ENCODE results near the gene LYRM9. TPM values are rescaled to one million over a fixed set of nuclear protein-coding genes. Genes with fewer than 3 reads are reported as not detected.

LYRM9 gene
- total and polyA plus RNA-seq, 10 of the 15 experiments (the other 5 are each of a cell fraction or from before 2014, with no cell fraction given), result 1.8 to 8.3 (median 4.6) TPM

DNA sequence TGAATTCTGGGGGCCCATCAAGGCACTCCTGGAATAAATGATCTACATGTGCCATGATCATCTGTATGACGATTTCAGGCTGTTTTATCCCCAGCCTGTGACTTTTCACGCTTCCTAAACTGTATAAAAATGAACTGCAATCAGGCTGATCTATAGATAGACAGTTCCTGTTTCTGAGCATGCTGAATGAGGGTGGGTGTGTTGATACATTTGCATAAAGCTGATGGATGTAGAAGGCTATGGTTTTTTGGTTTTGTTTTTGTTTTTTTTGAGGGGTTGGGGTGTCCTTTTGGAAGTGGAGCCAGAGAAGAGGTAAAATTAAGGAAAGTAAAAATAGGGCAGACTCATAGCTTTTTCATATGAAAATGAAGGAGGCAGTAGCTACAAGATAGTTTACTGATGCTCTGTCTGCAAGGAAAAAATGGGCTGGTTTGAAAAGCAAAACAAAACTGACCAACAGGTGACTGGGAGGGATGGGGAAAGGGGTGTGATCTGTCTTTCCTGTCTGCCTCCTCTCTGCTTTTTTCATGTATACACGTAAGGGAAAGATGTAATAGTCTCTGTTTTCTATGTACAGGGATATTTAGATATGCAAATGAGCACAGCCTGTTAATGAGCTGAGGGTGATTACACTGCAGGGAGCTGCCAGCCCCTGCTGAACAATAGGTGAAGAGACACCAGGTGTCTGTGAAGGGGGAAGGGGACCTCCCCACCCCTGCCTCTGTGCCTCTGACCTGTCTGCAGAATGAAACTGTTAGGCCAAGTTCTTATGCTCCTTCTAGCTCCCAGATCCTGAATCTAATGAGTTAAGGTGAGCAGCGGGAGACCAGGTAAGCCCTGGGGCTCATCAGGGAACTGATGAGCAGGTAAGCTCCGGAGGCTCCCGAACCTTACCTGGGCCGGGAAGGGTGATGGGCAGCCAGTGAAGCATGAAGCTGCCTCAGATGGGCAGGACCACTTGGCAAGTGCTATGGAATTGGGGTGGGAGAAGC lies 46.6 kb upstream of the LYRM9 start (continued):
- TF ChIP-seq, protein P1, sequence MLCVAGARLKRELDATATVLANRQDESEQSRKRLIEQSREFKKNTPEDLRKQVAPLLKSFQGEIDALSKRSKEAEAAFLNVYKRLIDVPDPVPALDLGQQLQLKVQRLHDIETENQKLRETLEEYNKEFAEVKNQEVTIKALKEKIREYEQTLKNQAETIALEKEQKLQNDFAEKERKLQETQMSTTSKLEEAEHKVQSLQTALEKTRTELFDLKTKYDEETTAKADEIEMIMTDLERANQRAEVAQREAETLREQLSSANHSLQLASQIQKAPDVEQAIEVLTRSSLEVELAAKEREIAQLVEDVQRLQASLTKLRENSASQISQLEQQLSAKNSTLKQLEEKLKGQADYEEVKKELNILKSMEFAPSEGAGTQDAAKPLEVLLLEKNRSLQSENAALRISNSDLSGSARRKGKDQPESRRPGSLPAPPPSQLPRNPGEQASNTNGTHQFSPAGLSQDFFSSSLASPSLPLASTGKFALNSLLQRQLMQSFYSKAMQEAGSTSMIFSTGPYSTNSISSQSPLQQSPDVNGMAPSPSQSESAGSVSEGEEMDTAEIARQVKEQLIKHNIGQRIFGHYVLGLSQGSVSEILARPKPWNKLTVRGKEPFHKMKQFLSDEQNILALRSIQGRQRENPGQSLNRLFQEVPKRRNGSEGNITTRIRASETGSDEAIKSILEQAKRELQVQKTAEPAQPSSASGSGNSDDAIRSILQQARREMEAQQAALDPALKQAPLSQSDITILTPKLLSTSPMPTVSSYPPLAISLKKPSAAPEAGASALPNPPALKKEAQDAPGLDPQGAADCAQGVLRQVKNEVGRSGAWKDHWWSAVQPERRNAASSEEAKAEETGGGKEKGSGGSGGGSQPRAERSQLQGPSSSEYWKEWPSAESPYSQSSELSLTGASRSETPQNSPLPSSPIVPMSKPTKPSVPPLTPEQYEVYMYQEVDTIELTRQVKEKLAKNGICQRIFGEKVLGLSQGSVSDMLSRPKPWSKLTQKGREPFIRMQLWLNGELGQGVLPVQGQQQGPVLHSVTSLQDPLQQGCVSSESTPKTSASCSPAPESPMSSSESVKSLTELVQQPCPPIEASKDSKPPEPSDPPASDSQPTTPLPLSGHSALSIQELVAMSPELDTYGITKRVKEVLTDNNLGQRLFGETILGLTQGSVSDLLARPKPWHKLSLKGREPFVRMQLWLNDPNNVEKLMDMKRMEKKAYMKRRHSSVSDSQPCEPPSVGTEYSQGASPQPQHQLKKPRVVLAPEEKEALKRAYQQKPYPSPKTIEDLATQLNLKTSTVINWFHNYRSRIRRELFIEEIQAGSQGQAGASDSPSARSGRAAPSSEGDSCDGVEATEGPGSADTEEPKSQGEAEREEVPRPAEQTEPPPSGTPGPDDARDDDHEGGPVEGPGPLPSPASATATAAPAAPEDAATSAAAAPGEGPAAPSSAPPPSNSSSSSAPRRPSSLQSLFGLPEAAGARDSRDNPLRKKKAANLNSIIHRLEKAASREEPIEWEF (IDR thresholded peaks at IDR 0.05; ENCODE audit: insufficient replicate concordance, low read depth, low read length), result no peak
- TF ChIP-seq ZNF274 (IDR thresholded peaks at IDR 0.05; ENCODE audit: insufficient read depth, insufficient read length) (no peak), ZNF217 (IDR thresholded peaks at IDR 0.05) (no peak), CREB1 (IDR thresholded peaks at IDR 0.05; ENCODE audit: low read depth) (no peak), TCF12 (IDR thresholded peaks at IDR 0.05; ENCODE audit: low read depth, low read length) (no peak), HDAC2 (IDR thresholded peaks at IDR 0.05) (no peak), NRF1 (conservative IDR thresholded peaks at IDR 0.05; ENCODE audit: low read depth, low read length) (no peak), IKZF2 (IDR thresholded peaks at IDR 0.05) (peak; percentile 29 to 49; a peak in 2 of 4 replicates)
- TF ChIP-seq, protein P2, sequence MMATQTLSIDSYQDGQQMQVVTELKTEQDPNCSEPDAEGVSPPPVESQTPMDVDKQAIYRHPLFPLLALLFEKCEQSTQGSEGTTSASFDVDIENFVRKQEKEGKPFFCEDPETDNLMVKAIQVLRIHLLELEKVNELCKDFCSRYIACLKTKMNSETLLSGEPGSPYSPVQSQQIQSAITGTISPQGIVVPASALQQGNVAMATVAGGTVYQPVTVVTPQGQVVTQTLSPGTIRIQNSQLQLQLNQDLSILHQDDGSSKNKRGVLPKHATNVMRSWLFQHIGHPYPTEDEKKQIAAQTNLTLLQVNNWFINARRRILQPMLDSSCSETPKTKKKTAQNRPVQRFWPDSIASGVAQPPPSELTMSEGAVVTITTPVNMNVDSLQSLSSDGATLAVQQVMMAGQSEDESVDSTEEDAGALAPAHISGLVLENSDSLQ (IDR thresholded peaks at IDR 0.05), result peak; percentile 55; the same call in 1 of the 2 replicates
- TF ChIP-seq, protein P3, sequence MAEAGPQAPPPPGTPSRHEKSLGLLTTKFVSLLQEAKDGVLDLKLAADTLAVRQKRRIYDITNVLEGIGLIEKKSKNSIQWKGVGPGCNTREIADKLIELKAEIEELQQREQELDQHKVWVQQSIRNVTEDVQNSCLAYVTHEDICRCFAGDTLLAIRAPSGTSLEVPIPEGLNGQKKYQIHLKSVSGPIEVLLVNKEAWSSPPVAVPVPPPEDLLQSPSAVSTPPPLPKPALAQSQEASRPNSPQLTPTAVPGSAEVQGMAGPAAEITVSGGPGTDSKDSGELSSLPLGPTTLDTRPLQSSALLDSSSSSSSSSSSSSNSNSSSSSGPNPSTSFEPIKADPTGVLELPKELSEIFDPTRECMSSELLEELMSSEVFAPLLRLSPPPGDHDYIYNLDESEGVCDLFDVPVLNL (IDR thresholded peaks at IDR 0.05; ENCODE audit: low read depth, low read length), result no peak
- TF ChIP-seq, protein P4, sequence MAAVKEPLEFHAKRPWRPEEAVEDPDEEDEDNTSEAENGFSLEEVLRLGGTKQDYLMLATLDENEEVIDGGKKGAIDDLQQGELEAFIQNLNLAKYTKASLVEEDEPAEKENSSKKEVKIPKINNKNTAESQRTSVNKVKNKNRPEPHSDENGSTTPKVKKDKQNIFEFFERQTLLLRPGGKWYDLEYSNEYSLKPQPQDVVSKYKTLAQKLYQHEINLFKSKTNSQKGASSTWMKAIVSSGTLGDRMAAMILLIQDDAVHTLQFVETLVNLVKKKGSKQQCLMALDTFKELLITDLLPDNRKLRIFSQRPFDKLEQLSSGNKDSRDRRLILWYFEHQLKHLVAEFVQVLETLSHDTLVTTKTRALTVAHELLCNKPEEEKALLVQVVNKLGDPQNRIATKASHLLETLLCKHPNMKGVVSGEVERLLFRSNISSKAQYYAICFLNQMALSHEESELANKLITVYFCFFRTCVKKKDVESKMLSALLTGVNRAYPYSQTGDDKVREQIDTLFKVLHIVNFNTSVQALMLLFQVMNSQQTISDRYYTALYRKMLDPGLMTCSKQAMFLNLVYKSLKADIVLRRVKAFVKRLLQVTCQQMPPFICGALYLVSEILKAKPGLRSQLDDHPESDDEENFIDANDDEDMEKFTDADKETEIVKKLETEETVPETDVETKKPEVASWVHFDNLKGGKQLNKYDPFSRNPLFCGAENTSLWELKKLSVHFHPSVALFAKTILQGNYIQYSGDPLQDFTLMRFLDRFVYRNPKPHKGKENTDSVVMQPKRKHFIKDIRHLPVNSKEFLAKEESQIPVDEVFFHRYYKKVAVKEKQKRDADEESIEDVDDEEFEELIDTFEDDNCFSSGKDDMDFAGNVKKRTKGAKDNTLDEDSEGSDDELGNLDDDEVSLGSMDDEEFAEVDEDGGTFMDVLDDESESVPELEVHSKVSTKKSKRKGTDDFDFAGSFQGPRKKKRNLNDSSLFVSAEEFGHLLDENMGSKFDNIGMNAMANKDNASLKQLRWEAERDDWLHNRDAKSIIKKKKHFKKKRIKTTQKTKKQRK (IDR thresholded peaks at IDR 0.05; ENCODE audit: low read depth, low read length), result no peak
- TF ChIP-seq, protein P5, sequence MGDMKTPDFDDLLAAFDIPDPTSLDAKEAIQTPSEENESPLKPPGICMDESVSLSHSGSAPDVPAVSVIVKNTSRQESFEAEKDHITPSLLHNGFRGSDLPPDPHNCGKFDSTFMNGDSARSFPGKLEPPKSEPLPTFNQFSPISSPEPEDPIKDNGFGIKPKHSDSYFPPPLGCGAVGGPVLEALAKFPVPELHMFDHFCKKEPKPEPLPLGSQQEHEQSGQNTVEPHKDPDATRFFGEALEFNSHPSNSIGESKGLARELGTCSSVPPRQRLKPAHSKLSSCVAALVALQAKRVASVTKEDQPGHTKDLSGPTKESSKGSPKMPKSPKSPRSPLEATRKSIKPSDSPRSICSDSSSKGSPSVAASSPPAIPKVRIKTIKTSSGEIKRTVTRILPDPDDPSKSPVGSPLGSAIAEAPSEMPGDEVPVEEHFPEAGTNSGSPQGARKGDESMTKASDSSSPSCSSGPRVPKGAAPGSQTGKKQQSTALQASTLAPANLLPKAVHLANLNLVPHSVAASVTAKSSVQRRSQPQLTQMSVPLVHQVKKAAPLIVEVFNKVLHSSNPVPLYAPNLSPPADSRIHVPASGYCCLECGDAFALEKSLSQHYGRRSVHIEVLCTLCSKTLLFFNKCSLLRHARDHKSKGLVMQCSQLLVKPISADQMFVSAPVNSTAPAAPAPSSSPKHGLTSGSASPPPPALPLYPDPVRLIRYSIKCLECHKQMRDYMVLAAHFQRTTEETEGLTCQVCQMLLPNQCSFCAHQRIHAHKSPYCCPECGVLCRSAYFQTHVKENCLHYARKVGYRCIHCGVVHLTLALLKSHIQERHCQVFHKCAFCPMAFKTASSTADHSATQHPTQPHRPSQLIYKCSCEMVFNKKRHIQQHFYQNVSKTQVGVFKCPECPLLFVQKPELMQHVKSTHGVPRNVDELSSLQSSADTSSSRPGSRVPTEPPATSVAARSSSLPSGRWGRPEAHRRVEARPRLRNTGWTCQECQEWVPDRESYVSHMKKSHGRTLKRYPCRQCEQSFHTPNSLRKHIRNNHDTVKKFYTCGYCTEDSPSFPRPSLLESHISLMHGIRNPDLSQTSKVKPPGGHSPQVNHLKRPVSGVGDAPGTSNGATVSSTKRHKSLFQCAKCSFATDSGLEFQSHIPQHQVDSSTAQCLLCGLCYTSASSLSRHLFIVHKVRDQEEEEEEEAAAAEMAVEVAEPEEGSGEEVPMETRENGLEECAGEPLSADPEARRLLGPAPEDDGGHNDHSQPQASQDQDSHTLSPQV (IDR thresholded peaks at IDR 0.05), result no peak

All from GM12878 (cell line).